ENCODE measurements around the gene PPP1R3F. TPM values are rescaled to one million over a fixed set of nuclear protein-coding genes. Genes with fewer than 3 reads are reported as not detected.

The PPP1R3F gene
- total RNA-seq, 1 donor from 2014 or later, result 25.3 TPM

DNA sequence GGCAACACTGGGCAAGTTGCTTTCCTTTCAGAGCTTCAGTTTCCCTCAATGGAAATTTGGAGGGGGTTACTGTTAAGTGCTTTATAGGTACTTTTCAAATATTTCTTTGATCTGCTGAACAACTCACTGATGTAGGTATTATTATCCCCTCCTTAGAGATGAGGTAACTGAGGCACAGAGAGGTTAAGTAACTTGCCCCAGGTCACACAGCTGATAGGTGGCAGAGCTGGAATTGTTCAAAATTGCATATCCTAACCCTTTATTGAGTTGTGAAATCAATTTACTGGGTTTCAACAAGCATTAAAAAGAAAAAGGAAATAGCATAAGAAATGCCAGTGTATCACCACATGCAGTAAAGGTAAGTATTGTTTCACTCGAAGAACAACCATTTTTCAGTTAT is 6.6 kb downstream of the PPP1R3F start:
- intact Hi-C loops (cut with micrococcal nuclease), result no loop called here
- H3K36me3 ChIP-seq, result no peaks in the 10 kb centered on the region
- no peak overlapping the region for H3K4me3 ChIP-seq
- TF ChIP-seq, protein P1, sequence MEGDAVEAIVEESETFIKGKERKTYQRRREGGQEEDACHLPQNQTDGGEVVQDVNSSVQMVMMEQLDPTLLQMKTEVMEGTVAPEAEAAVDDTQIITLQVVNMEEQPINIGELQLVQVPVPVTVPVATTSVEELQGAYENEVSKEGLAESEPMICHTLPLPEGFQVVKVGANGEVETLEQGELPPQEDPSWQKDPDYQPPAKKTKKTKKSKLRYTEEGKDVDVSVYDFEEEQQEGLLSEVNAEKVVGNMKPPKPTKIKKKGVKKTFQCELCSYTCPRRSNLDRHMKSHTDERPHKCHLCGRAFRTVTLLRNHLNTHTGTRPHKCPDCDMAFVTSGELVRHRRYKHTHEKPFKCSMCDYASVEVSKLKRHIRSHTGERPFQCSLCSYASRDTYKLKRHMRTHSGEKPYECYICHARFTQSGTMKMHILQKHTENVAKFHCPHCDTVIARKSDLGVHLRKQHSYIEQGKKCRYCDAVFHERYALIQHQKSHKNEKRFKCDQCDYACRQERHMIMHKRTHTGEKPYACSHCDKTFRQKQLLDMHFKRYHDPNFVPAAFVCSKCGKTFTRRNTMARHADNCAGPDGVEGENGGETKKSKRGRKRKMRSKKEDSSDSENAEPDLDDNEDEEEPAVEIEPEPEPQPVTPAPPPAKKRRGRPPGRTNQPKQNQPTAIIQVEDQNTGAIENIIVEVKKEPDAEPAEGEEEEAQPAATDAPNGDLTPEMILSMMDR (IDR thresholded peaks at IDR 0.05; ENCODE audit: borderline replicate concordance), result no peak
- no peaks in the 10 kb centered on the region for H3K9me3 ChIP-seq (replicated peaks)
- H3K27me3 ChIP-seq (ENCODE audit: low read depth), result no peaks in the 10 kb centered on the region
- H3K4me1 ChIP-seq, result peaks cover 38% of the 10 kb centered on the region
- DNase-seq, result no peak
- no peak overlapping the region for H3K27ac ChIP-seq (replicated peaks)

DNA sequence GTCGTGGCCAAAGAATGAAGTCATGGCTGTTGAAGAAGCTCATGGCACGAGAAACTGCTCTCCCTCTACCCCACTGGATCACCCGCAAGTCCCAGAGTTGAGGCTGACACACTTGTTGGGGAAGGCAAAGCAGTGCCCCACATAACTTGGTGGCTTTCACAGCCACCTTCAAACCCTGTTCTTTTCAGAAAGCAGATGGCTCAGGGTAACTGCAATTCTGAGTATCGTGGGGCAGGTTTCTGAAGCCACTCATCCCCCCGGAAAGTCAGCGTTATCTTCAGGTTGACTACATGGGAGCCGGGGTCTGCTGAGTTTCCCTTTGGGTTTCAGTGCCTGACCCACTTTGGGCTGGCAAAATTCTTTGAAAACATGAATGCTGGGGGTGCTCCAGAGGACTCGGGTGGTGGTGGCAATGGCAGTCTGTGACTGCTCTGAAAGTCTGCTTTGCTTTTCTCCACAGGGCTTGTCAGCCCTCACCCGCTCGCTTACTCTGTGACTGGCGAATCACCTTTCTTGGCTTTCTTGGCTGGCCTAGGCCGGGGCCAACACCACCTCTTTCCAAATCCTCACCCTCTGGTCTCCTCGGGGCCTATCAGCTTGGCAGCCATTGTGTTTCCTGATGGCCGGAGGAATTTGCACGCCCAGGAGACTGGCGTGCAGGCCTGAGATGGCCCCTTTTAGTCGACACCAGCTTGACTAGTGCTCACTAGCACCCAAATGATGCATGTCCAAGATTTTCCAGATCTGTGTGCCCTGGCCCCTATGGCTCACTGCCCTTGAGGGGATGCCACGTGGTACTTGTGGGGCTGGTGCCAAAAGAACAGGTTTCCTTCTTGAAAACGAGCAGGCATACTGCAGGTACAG is 7.3 kb downstream of the PPP1R3F start:
- TF ChIP-seq, protein P1 (IDR thresholded peaks at IDR 0.05; ENCODE audit: borderline replicate concordance), result no peak
- no peaks in the 10 kb centered on the region for H3K36me3 ChIP-seq
- peaks cover 31% of the 10 kb centered on the region for H3K4me1 ChIP-seq
- intact Hi-C loops (cut with micrococcal nuclease), result no loop called here
- H3K27ac ChIP-seq (replicated peaks), result peak overlapping the region; percentile 30
- H3K4me3 ChIP-seq, result no peak overlapping the region
- no peaks in the 10 kb centered on the region for H3K9me3 ChIP-seq (replicated peaks)
- DNase-seq, result no peak
- no peaks in the 10 kb centered on the region for H3K27me3 ChIP-seq (ENCODE audit: low read depth)

DNA sequence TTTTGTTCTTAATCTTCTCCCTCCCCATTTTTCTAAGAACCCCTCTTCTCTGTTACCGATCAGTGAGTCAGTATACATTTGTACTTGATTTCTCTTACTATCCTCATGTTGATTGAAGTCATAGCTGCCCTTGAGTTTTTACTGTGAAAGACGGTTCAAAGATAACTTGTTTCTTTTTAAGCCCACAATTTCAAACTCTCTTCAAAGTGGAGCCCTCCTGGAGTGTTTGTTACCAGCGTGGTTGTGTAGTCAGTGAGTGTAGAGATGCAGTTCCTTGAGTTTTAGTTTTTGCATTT is 7.9 kb downstream of the PPP1R3F start:
- no peaks in the 10 kb centered on the region for H3K36me3 ChIP-seq
- no peak overlapping the region for H3K4me3 ChIP-seq
- intact Hi-C loops (cut with micrococcal nuclease), result no loop called here
- TF ChIP-seq, protein P1 (IDR thresholded peaks at IDR 0.05; ENCODE audit: borderline replicate concordance), result no peak
- peaks cover 25% of the 10 kb centered on the region for H3K4me1 ChIP-seq
- no peaks in the 10 kb centered on the region for H3K9me3 ChIP-seq (replicated peaks)
- peak overlapping the region; percentile 30 for H3K27ac ChIP-seq (replicated peaks)
- no peak for DNase-seq
- no peaks in the 10 kb centered on the region for H3K27me3 ChIP-seq (ENCODE audit: low read depth)

DNA sequence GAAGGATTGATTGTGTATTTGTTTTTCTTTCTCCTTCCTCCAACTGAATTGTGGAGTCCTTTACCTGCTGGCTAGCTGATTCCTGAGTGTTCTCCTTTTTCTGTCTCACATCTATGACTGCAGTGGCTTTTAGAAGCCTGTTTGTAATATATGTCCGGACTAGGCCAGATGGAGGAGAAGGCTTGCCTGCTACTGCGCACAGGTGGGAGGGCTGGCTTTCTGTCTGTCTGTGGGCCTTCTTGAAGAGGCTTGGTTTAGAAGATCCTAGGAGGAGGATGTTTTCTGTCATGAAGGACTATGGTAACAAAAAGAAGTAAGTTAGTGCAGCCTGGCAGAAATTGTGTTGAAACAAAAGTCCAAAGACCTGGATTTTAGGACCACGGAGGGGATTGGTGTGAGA is 8.5 kb downstream of the PPP1R3F start:
- intact Hi-C loops (cut with micrococcal nuclease), result no loop called here

DNA sequence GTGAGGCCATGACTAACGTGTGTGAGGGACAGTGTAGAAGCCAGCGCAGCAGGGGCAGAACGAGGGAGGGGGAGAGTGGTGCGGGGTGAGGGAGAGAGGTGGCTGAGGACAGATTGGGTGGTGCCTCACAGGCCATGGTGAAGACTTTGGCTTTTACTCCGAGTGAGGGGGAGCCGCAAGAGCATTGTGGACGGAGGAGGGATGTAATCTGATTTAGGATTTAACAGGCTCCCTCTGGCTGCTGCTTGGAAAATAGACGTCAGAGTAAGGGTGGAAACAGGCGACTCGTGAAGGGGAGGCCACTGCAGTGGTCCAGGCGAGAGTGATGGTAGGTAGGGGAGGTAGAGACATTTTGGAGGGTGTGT is 13.0 kb downstream of the PPP1R3F start:
- Histone ChIP-seq H3K4me3 (no peak overlapping the region), H3K27me3 (ENCODE audit: low read depth) (no peaks in the 10 kb centered on the region), H3K27ac (replicated peaks) (no peak overlapping the region), H3K36me3 (no peaks in the 10 kb centered on the region), H3K9me3 (replicated peaks) (no peaks in the 10 kb centered on the region), H3K4me1 (peaks cover 6% of the 10 kb centered on the region)
- intact Hi-C loops (cut with micrococcal nuclease), result no loop called here
- DNase-seq, result no peak
- TF ChIP-seq, protein P1 (IDR thresholded peaks at IDR 0.05; ENCODE audit: borderline replicate concordance), result peak; percentile 43

More for the DNA sequence above, 8.5 kb downstream of the PPP1R3F start:
- no peak overlapping the region for H3K27ac ChIP-seq (replicated peaks)
- H3K27me3 ChIP-seq (ENCODE audit: low read depth), result no peaks in the 10 kb centered on the region
- DNase-seq, result no peak
- TF ChIP-seq, protein P1 (IDR thresholded peaks at IDR 0.05; ENCODE audit: borderline replicate concordance), result no peak
- no peak overlapping the region for H3K4me3 ChIP-seq
- H3K36me3 ChIP-seq, result no peaks in the 10 kb centered on the region
- H3K9me3 ChIP-seq (replicated peaks), result no peaks in the 10 kb centered on the region
- peaks cover 19% of the 10 kb centered on the region for H3K4me1 ChIP-seq
